ENCODE data around the gene KCNC3. TPM values are rescaled to one million over a fixed set of nuclear protein-coding genes. Genes with fewer than 3 reads are reported as not detected.
A peak's percentile ranks its signal among the peaks of the same experiment; 100 is the strongest.

Gene KCNC3
- total and polyA plus RNA-seq, 2 of the 13 experiments (the other 11 are each of a cell fraction or from before 2014, with no cell fraction given) = 0.29 to 1.7 TPM

GRCh38 chr19:50325310-50326100, 3.7 kb downstream of the KCNC3 start (continued):
- TF ChIP-seq THYN1 (CRISPR knock-in tag; IDR thresholded peaks at IDR 0.05; ENCODE audit: borderline replicate concordance, low read depth) = no peak
- TF ChIP-seq NFE2L1 (CRISPR knock-in tag; IDR thresholded peaks at IDR 0.05; ENCODE audit: borderline replicate concordance) = no peak
- peak; percentile 31; the same call in 1 of the 2 replicates for TF ChIP-seq ARID5B (CRISPR knock-in tag; IDR thresholded peaks at IDR 0.05)
- no peak for TF ChIP-seq ZNF143 (CRISPR knock-in tag; IDR thresholded peaks at IDR 0.05)
- no peak for TF ChIP-seq TERF1 (CRISPR knock-in tag; IDR thresholded peaks at IDR 0.05)
- TF ChIP-seq ZSCAN20 (CRISPR knock-in tag; IDR thresholded peaks at IDR 0.05; ENCODE audit: borderline replicate concordance) = peak; percentile 87; the same call in 1 of the 2 replicates
- TF ChIP-seq NPAS2 (CRISPR knock-in tag; IDR thresholded peaks at IDR 0.05; ENCODE audit: borderline replicate concordance) = no peak
- no peak for TF ChIP-seq FOXO4 (CRISPR knock-in tag; conservative IDR thresholded peaks at IDR 0.05)
- no peak for TF ChIP-seq SYNCRIP (IDR thresholded peaks at IDR 0.05; ENCODE audit: insufficient read depth, low read depth, low read length)
- no peak for TF ChIP-seq ZNF512 (CRISPR knock-in tag; IDR thresholded peaks at IDR 0.05)
- no peak for TF ChIP-seq HIC2 (CRISPR knock-in tag; IDR thresholded peaks at IDR 0.05; ENCODE audit: low read depth)
- no peak for TF ChIP-seq ZNF280D (CRISPR knock-in tag; IDR thresholded peaks at IDR 0.05)
- no peak for TF ChIP-seq ELF4 (CRISPR knock-in tag; IDR thresholded peaks at IDR 0.05; ENCODE audit: borderline replicate concordance)
- no peak for TF ChIP-seq FOXM1 (CRISPR knock-in tag; IDR thresholded peaks at IDR 0.05)

Data from HepG2 (cell line).